HG03439 (cell line): ENCODE data around the gene CRYBG3.

Source experiments
- ATAC-seq: cut with Tn5 transposase; IDR thresholded peaks from one replicate; pipeline ENCODE4 v1.9.1; 2021; ENCODE audit warnings: mild to moderate bottlenecking, moderate library complexity; ENCODE audit not compliant: unreplicated experiment

Gene CRYBG3

GRCh38 chr3:97939401-97939800, 117.6 kb downstream of the CRYBG3 start:
- no peak for ATAC-seq

- no peak for ATAC-seq
These were observed 118.2 kb downstream of the CRYBG3 start for GRCh38 chr3:97940034-97940433.

GRCh38 chr3:97942801-97943546, 121.2 kb downstream of the CRYBG3 start:
- ATAC-seq = no peak

- no peak for ATAC-seq
These were observed 126.7 kb downstream of the CRYBG3 start for GRCh38 chr3:97948351-97949109.

- no peak for ATAC-seq
These were observed 127.3 kb downstream of the CRYBG3 start for GRCh38 chr3:97949110-97949485.

- ATAC-seq = no peak
These were observed 127.9 kb downstream of the CRYBG3 start for GRCh38 chr3:97949743-97950142.

- no peak for ATAC-seq
These were observed 128.5 kb downstream of the CRYBG3 start for GRCh38 chr3:97950360-97950759.

GRCh38 chr3:97952280-97952679, 130.5 kb downstream of the CRYBG3 start:
- ATAC-seq = no peak

- ATAC-seq = no peak
These were observed 131.1 kb downstream of the CRYBG3 start for GRCh38 chr3:97952872-97953271.

GRCh38 chr3:97954228-97954827, 132.5 kb downstream of the CRYBG3 start:
- no peak for ATAC-seq

GRCh38 chr3:97956051-97956450, 134.2 kb downstream of the CRYBG3 start:
- no peak for ATAC-seq

GRCh38 chr3:97957617-97958311, 136.0 kb downstream of the CRYBG3 start:
- no peak for ATAC-seq

GRCh38 chr3:97958396-97958795, 136.6 kb downstream of the CRYBG3 start:
- no peak for ATAC-seq

- no peak for ATAC-seq
These were observed 137.0 kb downstream of the CRYBG3 start for GRCh38 chr3:97958796-97959195.

GRCh38 chr3:97959872-97960271, 138.1 kb downstream of the CRYBG3 start:
- ATAC-seq = no peak

- ATAC-seq = no peak
These were observed 138.7 kb downstream of the CRYBG3 start for GRCh38 chr3:97960551-97960950.

- no peak for ATAC-seq
These were observed 139.4 kb downstream of the CRYBG3 start for GRCh38 chr3:97960993-97961766.

- no peak for ATAC-seq
These were observed 146.2 kb downstream of the CRYBG3 start for GRCh38 chr3:97967966-97968365.

- ATAC-seq = no peak
These were observed 146.6 kb downstream of the CRYBG3 start for GRCh38 chr3:97968376-97968775.

GRCh38 chr3:97969541-97969940, 147.7 kb downstream of the CRYBG3 start:
- ATAC-seq = no peak

- no peak for ATAC-seq
These were observed 148.3 kb downstream of the CRYBG3 start for GRCh38 chr3:97970156-97970555.
